Prostate gland (tissue), 2 donors: ENCODE data around the gene DAPL1. TPM values are rescaled to one million over a fixed set of nuclear protein-coding genes. Genes with fewer than 3 reads are reported as not detected.

Experiments
- DNase-seq: peaks from one replicate; pipeline ENCODE4 v3.0.0-alpha.2; 2019; ENCODE audit warnings: low spot score
- H3K27ac ChIP-seq, 2 donors: fragments of 200-600 bp; sonication (generic); 2 replicates each; pipeline ENCODE4 v1.5.1; 2017 to 2019
- H3K27me3 ChIP-seq: fragments of 200-600 bp; sonication (generic); replicated peaks from 2 replicates; pipeline ENCODE4 v1.5.1; 2019; ENCODE audit not compliant: insufficient read depth
- H3K36me3 ChIP-seq, 2 donors: fragments of 200-600 bp; sonication (generic); 1 replicate in 1 of 2; 2 replicates in 1 of 2; pipeline versions ENCODE4 v1.5.1 to v1.8.1; 2017 to 2019
- H3K4me1 ChIP-seq: fragments of 200-600 bp; sonication (generic); replicated peaks from 2 replicates; pipeline ENCODE4 v1.5.1; 2019
- H3K4me3 ChIP-seq, 2 donors: fragments of 200-600 bp; sonication (generic); 2 replicates each; pipeline ENCODE4 v1.5.1; 2017 to 2019
- H3K9me3 ChIP-seq: fragments of 200-600 bp; sonication (generic); 2 replicates; pipeline ENCODE4 v1.5.1; 2017
- CTCF ChIP-seq, 4 experiments: fragments of 200-600 bp in 2 of 4; fragments of 450-650 bp in 2 of 4; sonication (generic) in 2 of 4; IDR thresholded peaks; 1 replicate in 3 of 4; 2 replicates in 1 of 4; pipeline ENCODE4 v1.5.1; 2016 to 2019; ENCODE audit warnings: antibody characterized with exemption in 4 of 4, mild to moderate bottlenecking in 2 of 4, moderate library complexity in 2 of 4
- POLR2A ChIP-seq: fragments of 450-650 bp; IDR thresholded peaks from one replicate; pipeline ENCODE4 v1.6.1; 2016; ENCODE audit warnings: antibody characterized with exemption, mild to moderate bottlenecking
- POLR2AphosphoS5 ChIP-seq: sonication (generic); formaldehyde crosslinking; IDR thresholded peaks from one replicate; pipeline ENCODE4 v1.6.1; 2017; ENCODE audit warnings: antibody characterized with exemption
- WGBS: methylation state at CpG from one replicate; pipeline ENCODE4 v1.1.5; 2018; 5-methylcytosine and 5-hydroxymethylcytosine counted together
- intact Hi-C: fragments of 100-400 bp; cut with DNase I; formaldehyde crosslinking; loops from one replicate; pipeline ENCODE4 v1.14.2; 2022
- total RNA-seq, 2 donors: library from RNA; depleted of rRNA; stranded (reverse); fragments of >200 nt; gene quantifications; one replicate each; pipeline ENCODE4 v1.1.0, GENCODE V29; 2016

Gene DAPL1
- total RNA-seq, 2 donors from 2014 or later, result 19.0 TPM; not detected in 1

GRCh38 chr2:158766524-158766923 lies 28.6 kb upstream of the DAPL1 start:
- no peaks in the 10 kb centered on the region for H3K36me3 ChIP-seq
- no peaks in the 10 kb centered on the region for H3K27me3 ChIP-seq
- no peak overlapping the region for H3K27ac ChIP-seq
- no peak for DNase-seq
- intact Hi-C loops, result no loop called here
- TF ChIP-seq POLR2AphosphoS5 (no peak), POLR2A (no peak), CTCF (IDR thresholded peaks at IDR 0.05) (no peak)
- no peaks in the 10 kb centered on the region for H3K9me3 ChIP-seq
- no peak overlapping the region for H3K4me3 ChIP-seq
- no peaks in the 10 kb centered on the region for H3K4me1 ChIP-seq

- no peak for TF ChIP-seq POLR2A
- no peak for TF ChIP-seq POLR2AphosphoS5
- no peak for TF ChIP-seq CTCF (IDR thresholded peaks at IDR 0.05)
- no peaks in the 10 kb centered on the region for H3K9me3 ChIP-seq
- no peaks in the 10 kb centered on the region for H3K27me3 ChIP-seq
- no peaks in the 10 kb centered on the region for H3K4me1 ChIP-seq
- no peak for DNase-seq
- 79% methylated on average over 8 of the region's 8 CpGs for WGBS
- H3K4me3 ChIP-seq, result no peak overlapping the region
- H3K27ac ChIP-seq, result no peak overlapping the region
- intact Hi-C loops, result no loop called here
- H3K36me3 ChIP-seq, result no peaks in the 10 kb centered on the region
Observed at GRCh38 chr2:158772306-158773078, 22.6 kb upstream of the DAPL1 start.

DNA sequence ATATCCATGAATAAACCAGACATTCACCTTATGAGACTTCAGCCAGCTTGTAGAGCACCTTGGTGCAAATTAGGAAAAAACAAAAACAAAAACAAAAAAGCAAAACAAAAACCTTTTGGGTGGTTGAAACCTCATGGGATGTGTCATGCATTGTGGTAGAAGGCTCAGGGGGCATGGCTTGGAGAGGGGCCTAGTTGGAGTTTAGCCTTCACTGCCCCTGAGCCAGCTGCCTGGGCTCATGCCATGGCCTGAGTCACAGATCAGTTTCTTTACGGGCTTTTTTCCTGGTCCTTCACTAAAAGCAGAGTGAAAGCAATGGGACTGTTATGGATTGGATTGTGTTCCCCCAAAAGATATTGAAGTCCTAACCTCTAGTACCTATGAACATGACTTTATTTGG lies 22.0 kb upstream of the DAPL1 start:
- H3K4me1 ChIP-seq, result no peaks in the 10 kb centered on the region
- WGBS, result 22% methylated on average over 1 of the region's 1 CpG
- no peaks in the 10 kb centered on the region for H3K27me3 ChIP-seq
- intact Hi-C loops, result no loop called here
- TF ChIP-seq POLR2A (no peak), CTCF (IDR thresholded peaks at IDR 0.05) (no peak), POLR2AphosphoS5 (no peak)
- no peaks in the 10 kb centered on the region for H3K9me3 ChIP-seq
- H3K27ac ChIP-seq, result no peak overlapping the region
- H3K36me3 ChIP-seq, result no peaks in the 10 kb centered on the region
- no peak overlapping the region for H3K4me3 ChIP-seq
- no peak for DNase-seq

DNA sequence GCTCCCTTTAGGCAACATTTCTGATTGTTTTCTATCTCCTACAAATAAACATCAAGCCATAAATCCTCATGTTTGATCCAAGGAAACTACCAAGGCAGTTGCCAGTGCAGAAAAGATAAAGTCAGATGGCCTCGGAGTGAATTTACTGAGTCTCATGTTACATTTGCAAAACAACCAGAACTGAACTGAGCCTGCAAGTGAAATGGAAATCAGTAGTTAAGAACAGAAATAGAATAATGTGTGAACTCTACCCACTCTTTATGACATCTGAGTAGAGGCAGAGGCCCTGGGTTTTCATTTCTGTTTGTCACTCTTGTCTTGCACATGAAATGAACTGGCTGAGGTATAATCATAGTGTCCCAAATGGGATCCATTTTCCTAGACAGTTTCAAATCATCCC lies 20.4 kb upstream of the DAPL1 start:
- Histone ChIP-seq H3K27ac (no peak overlapping the region), H3K9me3 (no peaks in the 10 kb centered on the region), H3K27me3 (no peaks in the 10 kb centered on the region), H3K36me3 (no peaks in the 10 kb centered on the region), H3K4me1 (no peaks in the 10 kb centered on the region), H3K4me3 (no peak overlapping the region)
- no peak for DNase-seq
- WGBS, result 11% methylated on average over 1 of the region's 1 CpG
- no peak for TF ChIP-seq POLR2AphosphoS5
- no peak for TF ChIP-seq POLR2A
- TF ChIP-seq CTCF (IDR thresholded peaks at IDR 0.05), result no peak
- intact Hi-C loops, result no loop called here

GRCh38 chr2:158775273-158776027 lies 19.7 kb upstream of the DAPL1 start:
- no peaks in the 10 kb centered on the region for H3K9me3 ChIP-seq
- DNase-seq, result no peak
- no peak overlapping the region for H3K27ac ChIP-seq
- no peaks in the 10 kb centered on the region for H3K27me3 ChIP-seq
- H3K4me3 ChIP-seq, result no peak overlapping the region
- whole genome bisulfite sequencing, result 89% methylated on average over 3 of the region's 3 CpGs
- no peaks in the 10 kb centered on the region for H3K36me3 ChIP-seq
- TF ChIP-seq POLR2AphosphoS5, result no peak
- no peak for TF ChIP-seq POLR2A
- no peak for TF ChIP-seq CTCF (IDR thresholded peaks at IDR 0.05)
- no peaks in the 10 kb centered on the region for H3K4me1 ChIP-seq
- intact Hi-C loops, result no loop called here
